ENCODE data around the gene DPP8.

- TF ChIP-seq SMC3 (conservative IDR thresholded peaks at IDR 0.05; ENCODE audit: poor library complexity): no peak
- TF ChIP-seq, protein P1, sequence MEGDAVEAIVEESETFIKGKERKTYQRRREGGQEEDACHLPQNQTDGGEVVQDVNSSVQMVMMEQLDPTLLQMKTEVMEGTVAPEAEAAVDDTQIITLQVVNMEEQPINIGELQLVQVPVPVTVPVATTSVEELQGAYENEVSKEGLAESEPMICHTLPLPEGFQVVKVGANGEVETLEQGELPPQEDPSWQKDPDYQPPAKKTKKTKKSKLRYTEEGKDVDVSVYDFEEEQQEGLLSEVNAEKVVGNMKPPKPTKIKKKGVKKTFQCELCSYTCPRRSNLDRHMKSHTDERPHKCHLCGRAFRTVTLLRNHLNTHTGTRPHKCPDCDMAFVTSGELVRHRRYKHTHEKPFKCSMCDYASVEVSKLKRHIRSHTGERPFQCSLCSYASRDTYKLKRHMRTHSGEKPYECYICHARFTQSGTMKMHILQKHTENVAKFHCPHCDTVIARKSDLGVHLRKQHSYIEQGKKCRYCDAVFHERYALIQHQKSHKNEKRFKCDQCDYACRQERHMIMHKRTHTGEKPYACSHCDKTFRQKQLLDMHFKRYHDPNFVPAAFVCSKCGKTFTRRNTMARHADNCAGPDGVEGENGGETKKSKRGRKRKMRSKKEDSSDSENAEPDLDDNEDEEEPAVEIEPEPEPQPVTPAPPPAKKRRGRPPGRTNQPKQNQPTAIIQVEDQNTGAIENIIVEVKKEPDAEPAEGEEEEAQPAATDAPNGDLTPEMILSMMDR (IDR thresholded peaks at IDR 0.05; ENCODE audit: poor library complexity, severe bottlenecking): no peak
- TF ChIP-seq EP300 (conservative IDR thresholded peaks at IDR 0.05; ENCODE audit: poor library complexity, severe bottlenecking): no peak
- no peak for TF ChIP-seq RAD21 (conservative IDR thresholded peaks at IDR 0.05)
- no peak for TF ChIP-seq EZH2 (IDR thresholded peaks at IDR 0.05; ENCODE audit: borderline replicate concordance, insufficient read depth, low read length, poor library complexity, severe bottlenecking)
Observed at GRCh38 chr15:65518633-65519285, 1.3 kb upstream of the DPP8 start.
